Liver (tissue), 9 donors: Measurements from ENCODE around the gene DIP2C. TPM values are rescaled to one million over a fixed set of nuclear protein-coding genes. Genes with fewer than 3 reads are reported as not detected.
"Not testable (repeated sequence)": the region's sequence is repeated elsewhere in the genome, so short reads cannot be mapped to it uniquely, and the experiment has no call there.

Experiments used
- DNase-seq: peaks from one replicate; pipeline ENCODE4 v3.0.0-alpha.2; 2017; ENCODE audit warnings: low spot score
- H3K27ac ChIP-seq, 2 donors: one replicate each; pipeline ENCODE4 v1.7.0; 2013; ENCODE audit warnings: inconsistent platforms in 2 of 2, low read length in 2 of 2, control low read depth in 1 of 2, low read depth in 1 of 2, mild to moderate bottlenecking in 1 of 2
- H3K27me3 ChIP-seq, 4 donors: one replicate each; pipeline versions ENCODE4 v1.6.1 to v1.7.0; 2013; ENCODE audit warnings: low read length in 3 of 4, inconsistent platforms in 1 of 4, mild to moderate bottlenecking in 1 of 4, moderate library complexity in 1 of 4; ENCODE audit not compliant: control insufficient read depth in 4 of 4, insufficient read depth in 4 of 4
- H3K36me3 ChIP-seq, 4 donors: one replicate each; pipeline versions ENCODE4 v1.6.1 to v1.7.0; 2013; ENCODE audit warnings: low read length in 3 of 4, mild to moderate bottlenecking in 3 of 4, low read depth in 1 of 4, moderate library complexity in 1 of 4; ENCODE audit not compliant: control insufficient read depth in 4 of 4, insufficient read depth in 3 of 4
- H3K4me1 ChIP-seq, 4 donors: one replicate each; pipeline versions ENCODE4 v1.6.1 to v1.7.0; 2013; ENCODE audit warnings: low read length in 3 of 4, mild to moderate bottlenecking in 3 of 4, moderate library complexity in 1 of 4; ENCODE audit not compliant: control insufficient read depth in 4 of 4, insufficient read depth in 4 of 4
- H3K4me3 ChIP-seq, 3 donors: one replicate each; pipeline versions ENCODE4 v1.6.1 to v1.7.0; 2013; ENCODE audit warnings: low read length in 3 of 3, control low read depth in 1 of 3, low read depth in 1 of 3, mild to moderate bottlenecking in 1 of 3
- H3K9ac ChIP-seq, 2 donors: one replicate each; pipeline ENCODE4 v1.7.0; 2013; ENCODE audit warnings: low read length in 2 of 2, mild to moderate bottlenecking in 2 of 2, moderate library complexity in 2 of 2, control low read depth in 1 of 2, low read depth in 1 of 2
- H3K9me3 ChIP-seq, 4 donors: one replicate each; pipeline versions ENCODE4 v1.6.1 to v1.7.0; 2013; ENCODE audit warnings: low read length in 3 of 4; ENCODE audit not compliant: control insufficient read depth in 4 of 4
- EGR1 ChIP-seq, 2 donors: IDR thresholded peaks; 2 replicates each; pipeline ENCODE4 v1.6.1; 2016 to 2018; ENCODE audit warnings: antibody characterized with exemption in 2 of 2, low read depth in 2 of 2
- FOXA1 ChIP-seq: IDR thresholded peaks from 2 replicates; pipeline ENCODE4 v1.6.1; 2016; ENCODE audit warnings: antibody characterized with exemption
- FOXA2 ChIP-seq: IDR thresholded peaks from 2 replicates; pipeline ENCODE4 v1.6.1; 2016; ENCODE audit warnings: antibody characterized with exemption
- GABPA ChIP-seq, 2 donors: IDR thresholded peaks in 1 of 2; conservative IDR thresholded peaks in 1 of 2; 2 replicates each; pipeline ENCODE4 v1.6.1; 2016; ENCODE audit warnings: antibody characterized with exemption in 2 of 2, mild to moderate bottlenecking in 1 of 2, moderate library complexity in 1 of 2
- HNF4A ChIP-seq, 2 donors: conservative IDR thresholded peaks; 2 replicates each; pipeline ENCODE4 v1.6.1; 2016; ENCODE audit warnings: antibody characterized with exemption in 2 of 2, mild to moderate bottlenecking in 2 of 2
- HNF4G ChIP-seq: IDR thresholded peaks from 2 replicates; pipeline ENCODE4 v1.6.1; 2016; ENCODE audit warnings: antibody characterized with exemption
- JUND ChIP-seq, 2 donors: IDR thresholded peaks; 2 replicates each; pipeline ENCODE4 v1.6.1; 2016; ENCODE audit warnings: antibody characterized with exemption in 2 of 2
- NR2F2 ChIP-seq: IDR thresholded peaks from 2 replicates; pipeline ENCODE4 v1.6.1; 2016; ENCODE audit warnings: antibody characterized with exemption
- RAD21 ChIP-seq, 2 donors: IDR thresholded peaks; 2 replicates each; pipeline ENCODE4 v1.6.1; 2016; ENCODE audit warnings: antibody characterized with exemption in 2 of 2, mild to moderate bottlenecking in 2 of 2
- RXRA ChIP-seq, 2 donors: IDR thresholded peaks; 2 replicates each; pipeline ENCODE4 v1.6.1; 2017 to 2018; ENCODE audit warnings: antibody characterized with exemption in 2 of 2, mild to moderate bottlenecking in 1 of 2
- SP1 ChIP-seq: IDR thresholded peaks from 2 replicates; pipeline ENCODE4 v1.6.1; 2018; ENCODE audit warnings: antibody characterized with exemption, mild to moderate bottlenecking
- TAF1 ChIP-seq: conservative IDR thresholded peaks from 2 replicates; pipeline ENCODE4 v1.6.1; 2016; ENCODE audit warnings: antibody characterized with exemption, mild to moderate bottlenecking
- YY1 ChIP-seq: IDR thresholded peaks from 2 replicates; pipeline ENCODE4 v1.6.1; 2016; ENCODE audit warnings: antibody characterized with exemption, mild to moderate bottlenecking
- WGBS: extraction: QIAGEN DNeasy Blood & Tissue Kit; methylation state at CpG from one replicate; pipeline ENCODE4 v1.1.7; 2013; 5-methylcytosine and 5-hydroxymethylcytosine counted together
- polyA plus RNA-seq, 2 donors: library from polyadenylated mRNA; stranded (reverse) in 1 of 2; unstranded in 1 of 2; fragments of 200-250 nt in 1 of 2; fragments of >200 nt in 1 of 2; fragmentation: Nextera tagmentation in 1 of 2; extraction: Ambion mirVana in 1 of 2; gene quantifications; one replicate each; pipeline versions ENCODE4 v1.2.1 to v1.2.3, GENCODE V29; 2013 to 2015
- total RNA-seq, 2 donors: library from RNA; depleted of rRNA; stranded (reverse); fragments of >200 nt; gene quantifications; one replicate each; pipeline ENCODE4 v1.2.3, GENCODE V29; 2014
- TF ChIP-seq, protein P1 (sequence below): IDR thresholded peaks from 2 replicates; pipeline ENCODE4 v1.6.1; 2016; ENCODE audit warnings: antibody characterized with exemption
- TF ChIP-seq, protein P2 (sequence below): IDR thresholded peaks from 2 replicates; pipeline ENCODE4 v1.6.1; 2016; ENCODE audit warnings: antibody characterized with exemption, mild to moderate bottlenecking
- TF ChIP-seq, protein P3 (sequence below): fragments of 150-350 bp; IDR thresholded peaks from 2 replicates; pipeline ENCODE4 v1.5.1; 2017; ENCODE audit warnings: improper control_type of control experiment, low read depth, low read length; ENCODE audit not compliant: missing input control
- TF ChIP-seq, protein P4 (sequence below): IDR thresholded peaks from 2 replicates; pipeline ENCODE4 v1.6.1; 2016; ENCODE audit warnings: antibody characterized with exemption
- TF ChIP-seq, protein P5 (sequence below): IDR thresholded peaks from 2 replicates; pipeline ENCODE4 v1.6.1; 2016; ENCODE audit warnings: antibody characterized with exemption
- donor health status: healthy.
- donor health status: healthy.
- donor health status: healthy.
- donor health status: healthy.
- donor health status: healthy.

Gene DIP2C
- total and polyA plus RNA-seq, 4 donors, result 4.2 to 12.2 (median 5.7) TPM

DNA sequence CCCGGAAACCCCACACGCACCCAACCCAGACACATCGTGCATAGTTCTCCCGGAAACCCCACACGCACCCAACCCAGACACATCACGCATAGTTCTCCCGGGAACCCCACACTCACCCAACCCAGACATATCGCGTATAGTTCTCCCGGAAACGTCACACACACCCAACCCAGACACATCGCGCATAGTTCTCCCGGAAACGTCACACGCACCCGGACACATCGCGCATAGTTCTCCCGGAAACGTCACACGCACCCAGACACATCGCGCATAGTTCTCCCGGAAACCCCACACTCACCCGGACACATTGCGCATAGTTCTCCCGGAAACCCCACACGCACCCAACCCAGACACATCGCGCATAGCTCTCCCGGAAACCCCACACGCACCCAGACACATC is 342.3 kb downstream of the DIP2C start:
- not testable (repeated sequence) for DNase-seq, H3K27me3 ChIP-seq, H3K9ac ChIP-seq, H3K4me1 ChIP-seq, H3K27ac ChIP-seq, H3K4me3 ChIP-seq, H3K9me3 ChIP-seq
- WGBS, result 88% methylated on average over 33 of the region's 33 CpGs
- peaks cover 3 to 25% (median 11%) of the 10 kb centered on the region in 4 donors for H3K36me3 ChIP-seq

DNA sequence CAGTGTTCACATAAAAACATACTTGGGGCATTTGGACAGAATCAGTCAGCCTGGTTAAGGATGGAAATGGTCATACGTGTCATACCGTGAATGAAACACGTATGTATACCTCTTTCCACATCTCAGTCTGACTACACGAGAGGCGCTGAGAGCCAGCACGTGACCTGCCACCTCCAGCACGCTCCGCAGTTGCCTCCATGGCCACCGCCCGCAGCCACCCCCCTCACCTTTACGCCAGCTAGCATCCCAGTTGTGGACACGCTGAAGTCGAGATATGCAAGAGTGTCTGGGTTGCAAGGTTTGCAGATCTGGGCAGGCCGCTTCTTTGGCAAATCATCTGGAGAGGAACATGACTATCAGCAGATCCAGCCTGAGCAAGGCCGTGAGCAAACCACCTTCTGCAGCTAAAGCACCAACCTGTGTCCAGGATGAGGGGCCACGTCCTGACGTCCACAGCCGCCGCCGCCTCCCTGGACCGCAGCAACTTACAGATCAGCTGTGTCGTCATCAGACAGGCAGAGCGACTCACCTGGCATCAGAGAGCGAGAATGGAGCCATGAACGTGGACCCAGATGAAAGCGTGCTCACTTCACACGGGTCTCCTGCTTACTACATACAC is 344.8 kb downstream of the DIP2C start:
- no peaks in the 10 kb centered on the region for H3K9me3 ChIP-seq
- no peaks in the 10 kb centered on the region for H3K27me3 ChIP-seq
- TF ChIP-seq, protein P1, sequence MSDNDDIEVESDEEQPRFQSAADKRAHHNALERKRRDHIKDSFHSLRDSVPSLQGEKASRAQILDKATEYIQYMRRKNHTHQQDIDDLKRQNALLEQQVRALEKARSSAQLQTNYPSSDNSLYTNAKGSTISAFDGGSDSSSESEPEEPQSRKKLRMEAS, result no peak
- TF ChIP-seq, protein P2, sequence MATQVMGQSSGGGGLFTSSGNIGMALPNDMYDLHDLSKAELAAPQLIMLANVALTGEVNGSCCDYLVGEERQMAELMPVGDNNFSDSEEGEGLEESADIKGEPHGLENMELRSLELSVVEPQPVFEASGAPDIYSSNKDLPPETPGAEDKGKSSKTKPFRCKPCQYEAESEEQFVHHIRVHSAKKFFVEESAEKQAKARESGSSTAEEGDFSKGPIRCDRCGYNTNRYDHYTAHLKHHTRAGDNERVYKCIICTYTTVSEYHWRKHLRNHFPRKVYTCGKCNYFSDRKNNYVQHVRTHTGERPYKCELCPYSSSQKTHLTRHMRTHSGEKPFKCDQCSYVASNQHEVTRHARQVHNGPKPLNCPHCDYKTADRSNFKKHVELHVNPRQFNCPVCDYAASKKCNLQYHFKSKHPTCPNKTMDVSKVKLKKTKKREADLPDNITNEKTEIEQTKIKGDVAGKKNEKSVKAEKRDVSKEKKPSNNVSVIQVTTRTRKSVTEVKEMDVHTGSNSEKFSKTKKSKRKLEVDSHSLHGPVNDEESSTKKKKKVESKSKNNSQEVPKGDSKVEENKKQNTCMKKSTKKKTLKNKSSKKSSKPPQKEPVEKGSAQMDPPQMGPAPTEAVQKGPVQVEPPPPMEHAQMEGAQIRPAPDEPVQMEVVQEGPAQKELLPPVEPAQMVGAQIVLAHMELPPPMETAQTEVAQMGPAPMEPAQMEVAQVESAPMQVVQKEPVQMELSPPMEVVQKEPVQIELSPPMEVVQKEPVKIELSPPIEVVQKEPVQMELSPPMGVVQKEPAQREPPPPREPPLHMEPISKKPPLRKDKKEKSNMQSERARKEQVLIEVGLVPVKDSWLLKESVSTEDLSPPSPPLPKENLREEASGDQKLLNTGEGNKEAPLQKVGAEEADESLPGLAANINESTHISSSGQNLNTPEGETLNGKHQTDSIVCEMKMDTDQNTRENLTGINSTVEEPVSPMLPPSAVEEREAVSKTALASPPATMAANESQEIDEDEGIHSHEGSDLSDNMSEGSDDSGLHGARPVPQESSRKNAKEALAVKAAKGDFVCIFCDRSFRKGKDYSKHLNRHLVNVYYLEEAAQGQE, result no peak
- TF ChIP-seq, protein P3, sequence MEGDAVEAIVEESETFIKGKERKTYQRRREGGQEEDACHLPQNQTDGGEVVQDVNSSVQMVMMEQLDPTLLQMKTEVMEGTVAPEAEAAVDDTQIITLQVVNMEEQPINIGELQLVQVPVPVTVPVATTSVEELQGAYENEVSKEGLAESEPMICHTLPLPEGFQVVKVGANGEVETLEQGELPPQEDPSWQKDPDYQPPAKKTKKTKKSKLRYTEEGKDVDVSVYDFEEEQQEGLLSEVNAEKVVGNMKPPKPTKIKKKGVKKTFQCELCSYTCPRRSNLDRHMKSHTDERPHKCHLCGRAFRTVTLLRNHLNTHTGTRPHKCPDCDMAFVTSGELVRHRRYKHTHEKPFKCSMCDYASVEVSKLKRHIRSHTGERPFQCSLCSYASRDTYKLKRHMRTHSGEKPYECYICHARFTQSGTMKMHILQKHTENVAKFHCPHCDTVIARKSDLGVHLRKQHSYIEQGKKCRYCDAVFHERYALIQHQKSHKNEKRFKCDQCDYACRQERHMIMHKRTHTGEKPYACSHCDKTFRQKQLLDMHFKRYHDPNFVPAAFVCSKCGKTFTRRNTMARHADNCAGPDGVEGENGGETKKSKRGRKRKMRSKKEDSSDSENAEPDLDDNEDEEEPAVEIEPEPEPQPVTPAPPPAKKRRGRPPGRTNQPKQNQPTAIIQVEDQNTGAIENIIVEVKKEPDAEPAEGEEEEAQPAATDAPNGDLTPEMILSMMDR, result no peak
- TF ChIP-seq SP1 (no peak), HNF4G (no peak), GABPA (IDR thresholded peaks at IDR 0.05 in 1 of 2, conservative IDR thresholded peaks at IDR 0.05 in 1 of 2) (no peak), FOXA1 (no peak), RXRA (IDR thresholded peaks at IDR 0.05) (no peak), YY1 (no peak), NR2F2 (no peak), JUND (IDR thresholded peaks at IDR 0.05) (no peak), RAD21 (IDR thresholded peaks at IDR 0.05) (no peak), EGR1 (IDR thresholded peaks at IDR 0.05; ENCODE audit: low read depth in 2 of 2) (no peak), FOXA2 (no peak), HNF4A (conservative IDR thresholded peaks at IDR 0.05) (no peak), TAF1 (no peak)
- TF ChIP-seq, protein P4, sequence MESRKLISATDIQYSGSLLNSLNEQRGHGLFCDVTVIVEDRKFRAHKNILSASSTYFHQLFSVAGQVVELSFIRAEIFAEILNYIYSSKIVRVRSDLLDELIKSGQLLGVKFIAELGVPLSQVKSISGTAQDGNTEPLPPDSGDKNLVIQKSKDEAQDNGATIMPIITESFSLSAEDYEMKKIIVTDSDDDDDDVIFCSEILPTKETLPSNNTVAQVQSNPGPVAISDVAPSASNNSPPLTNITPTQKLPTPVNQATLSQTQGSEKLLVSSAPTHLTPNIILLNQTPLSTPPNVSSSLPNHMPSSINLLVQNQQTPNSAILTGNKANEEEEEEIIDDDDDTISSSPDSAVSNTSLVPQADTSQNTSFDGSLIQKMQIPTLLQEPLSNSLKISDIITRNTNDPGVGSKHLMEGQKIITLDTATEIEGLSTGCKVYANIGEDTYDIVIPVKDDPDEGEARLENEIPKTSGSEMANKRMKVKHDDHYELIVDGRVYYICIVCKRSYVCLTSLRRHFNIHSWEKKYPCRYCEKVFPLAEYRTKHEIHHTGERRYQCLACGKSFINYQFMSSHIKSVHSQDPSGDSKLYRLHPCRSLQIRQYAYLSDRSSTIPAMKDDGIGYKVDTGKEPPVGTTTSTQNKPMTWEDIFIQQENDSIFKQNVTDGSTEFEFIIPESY, result no peak
- TF ChIP-seq, protein P5, sequence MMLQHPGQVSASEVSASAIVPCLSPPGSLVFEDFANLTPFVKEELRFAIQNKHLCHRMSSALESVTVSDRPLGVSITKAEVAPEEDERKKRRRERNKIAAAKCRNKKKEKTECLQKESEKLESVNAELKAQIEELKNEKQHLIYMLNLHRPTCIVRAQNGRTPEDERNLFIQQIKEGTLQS, result no peak
- no peak overlapping the region for H3K27ac ChIP-seq
- H3K36me3 ChIP-seq, result peaks cover 3 to 29% (median 15%) of the 10 kb centered on the region in 4 donors
- no peak overlapping the region for H3K4me3 ChIP-seq
- H3K9ac ChIP-seq, result no peak overlapping the region
- H3K4me1 ChIP-seq, result no peaks in the 10 kb centered on the region
- no peak for DNase-seq
- WGBS, result 97% methylated on average over 27 of the region's 27 CpGs
